PFSK-1 (cell line): ENCODE data around the gene ETAA1.

Source experiments
- FOXP2 ChIP-seq: optimal IDR thresholded peaks from 2 replicates; pipeline ENCODE3; 2011; ENCODE audit warnings: borderline replicate concordance, control low read depth, inconsistent platforms; ENCODE audit not compliant: insufficient read depth; ENCODE audit errors: extremely low read length, extremely low read depth
- POLR2AphosphoS5 ChIP-seq: IDR thresholded peaks from 2 replicates; pipeline ENCODE4 v1.6.1; 2012; ENCODE audit warnings: low read depth, mild to moderate bottlenecking, control low read depth, low read length, moderate library complexity
- REST ChIP-seq, 2 experiments: IDR thresholded peaks; 2 replicates each; pipeline versions ENCODE4 v1.6.1 to v1.8.0; 2011 to 2012; ENCODE audit warnings: low read depth in 2 of 2, low read length in 2 of 2, control low read depth in 1 of 2, inconsistent platforms in 1 of 2, mild to moderate bottlenecking in 1 of 2, moderate library complexity in 1 of 2; ENCODE audit not compliant: insufficient read depth in 1 of 2
- SIN3A ChIP-seq: IDR thresholded peaks from 2 replicates; pipeline ENCODE4 v1.6.1; 2012; ENCODE audit warnings: mild to moderate bottlenecking, low read length, moderate library complexity, borderline replicate concordance; ENCODE audit not compliant: insufficient read depth
- TAF1 ChIP-seq: IDR thresholded peaks from 2 replicates; pipeline ENCODE4 v1.6.1; 2012; ENCODE audit warnings: low read length, control low read depth, borderline replicate concordance; ENCODE audit not compliant: insufficient read depth

The ETAA1 gene

GRCh38 chr2:67455219-67456142 is 58.3 kb downstream of the ETAA1 start:
- TF ChIP-seq POLR2AphosphoS5, result no peak
- TF ChIP-seq TAF1, result no peak
- TF ChIP-seq REST (IDR thresholded peaks at IDR 0.05; ENCODE audit: insufficient read depth in 1 of 2, low read depth in 2 of 2, low read length in 2 of 2), result no peak
- TF ChIP-seq SIN3A, result no peak
- TF ChIP-seq FOXP2, result no peak

GRCh38 chr2:67456428-67456827 is 59.3 kb downstream of the ETAA1 start:
- TF ChIP-seq REST (IDR thresholded peaks at IDR 0.05; ENCODE audit: insufficient read depth in 1 of 2, low read depth in 2 of 2, low read length in 2 of 2), result no peak
- TF ChIP-seq FOXP2, result no peak
- TF ChIP-seq POLR2AphosphoS5, result no peak
- TF ChIP-seq TAF1, result no peak
- no peak for TF ChIP-seq SIN3A

GRCh38 chr2:67457699-67458098 is 60.6 kb downstream of the ETAA1 start:
- TF ChIP-seq FOXP2 (no peak), TAF1 (no peak), POLR2AphosphoS5 (no peak), SIN3A (no peak), REST (IDR thresholded peaks at IDR 0.05; ENCODE audit: insufficient read depth in 1 of 2, low read depth in 2 of 2, low read length in 2 of 2) (no peak)

GRCh38 chr2:67459761-67460160 is 62.6 kb downstream of the ETAA1 start:
- TF ChIP-seq SIN3A, result no peak
- TF ChIP-seq FOXP2, result no peak
- no peak for TF ChIP-seq REST (IDR thresholded peaks at IDR 0.05; ENCODE audit: insufficient read depth in 1 of 2, low read depth in 2 of 2, low read length in 2 of 2)
- TF ChIP-seq POLR2AphosphoS5, result no peak
- TF ChIP-seq TAF1, result no peak
